Measurements from ENCODE around the gene CELA2A.

Gene CELA2A

DNA sequence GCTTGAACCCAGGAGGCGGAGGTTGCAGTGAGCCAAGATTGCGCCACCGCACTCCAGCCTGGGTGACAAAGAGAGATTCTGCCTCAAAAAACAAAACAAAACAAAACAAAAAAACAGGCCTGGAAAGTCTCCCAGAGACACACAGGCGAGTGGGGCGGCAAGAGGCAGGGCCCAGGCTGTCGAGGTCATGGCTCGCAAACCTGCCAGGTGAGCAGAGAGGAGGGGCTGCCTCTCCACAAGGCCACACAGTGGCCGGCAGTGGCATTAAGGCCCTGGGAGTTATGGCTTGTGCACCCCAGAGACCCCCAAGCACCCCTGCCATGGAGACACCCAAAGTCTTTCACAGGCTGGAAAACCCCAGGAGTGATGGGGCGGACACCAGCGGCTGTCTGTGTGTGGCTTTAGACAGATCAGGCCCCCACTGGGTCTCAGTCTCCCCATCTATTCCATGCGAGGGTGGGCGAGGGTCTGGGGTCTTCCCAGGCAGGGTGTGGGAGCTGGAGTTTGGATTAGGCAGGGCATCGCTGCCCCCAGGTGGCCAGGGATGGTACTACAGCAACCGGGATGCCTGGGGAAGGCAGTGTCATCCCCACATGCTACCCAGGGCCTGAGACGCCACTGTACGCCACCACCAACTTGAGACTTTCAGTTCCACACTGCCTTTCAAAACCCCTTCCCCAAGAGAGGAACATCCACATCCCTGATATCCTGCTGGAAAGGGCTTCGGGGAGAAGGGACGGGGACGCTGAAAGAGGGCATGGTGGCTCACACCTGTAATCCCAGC, 25.6 kb upstream of the CELA2A start:
- no peaks in the 10 kb centered on the region for H3K4me1 ChIP-seq (ENCODE audit: insufficient read depth, low read length, poor library complexity, severe bottlenecking)
- no peaks in the 10 kb centered on the region for H3K9me3 ChIP-seq (ENCODE audit: insufficient read depth, low read depth, low read length)
- H3K79me2 ChIP-seq (ENCODE audit: insufficient read depth, low read length), result no peaks in the 10 kb centered on the region
- H3K27me3 ChIP-seq (ENCODE audit: insufficient read depth, low read length, poor library complexity, severe bottlenecking), result no peaks in the 10 kb centered on the region
- no peaks in the 10 kb centered on the region for H3F3A ChIP-seq (ENCODE audit: low read depth)
- H3K4me2 ChIP-seq (ENCODE audit: low read depth, low read length, poor library complexity, severe bottlenecking), result no peak overlapping the region
- peaks cover 15% of the 10 kb centered on the region; the same call in 1 of the 2 replicates for H3K36me3 ChIP-seq (ENCODE audit: insufficient read depth, low read length)
- H3K9me2 ChIP-seq (replicated peaks; ENCODE audit: low read depth, low read length), result no peaks in the 10 kb centered on the region
- no peaks in the 10 kb centered on the region for H4K20me1 ChIP-seq (ENCODE audit: insufficient read depth, low read length, poor library complexity, severe bottlenecking)
- TF ChIP-seq EZH2phosphoT487 (IDR thresholded peaks at IDR 0.05; ENCODE audit: borderline replicate concordance), result no peak
- TF ChIP-seq, protein P1, sequence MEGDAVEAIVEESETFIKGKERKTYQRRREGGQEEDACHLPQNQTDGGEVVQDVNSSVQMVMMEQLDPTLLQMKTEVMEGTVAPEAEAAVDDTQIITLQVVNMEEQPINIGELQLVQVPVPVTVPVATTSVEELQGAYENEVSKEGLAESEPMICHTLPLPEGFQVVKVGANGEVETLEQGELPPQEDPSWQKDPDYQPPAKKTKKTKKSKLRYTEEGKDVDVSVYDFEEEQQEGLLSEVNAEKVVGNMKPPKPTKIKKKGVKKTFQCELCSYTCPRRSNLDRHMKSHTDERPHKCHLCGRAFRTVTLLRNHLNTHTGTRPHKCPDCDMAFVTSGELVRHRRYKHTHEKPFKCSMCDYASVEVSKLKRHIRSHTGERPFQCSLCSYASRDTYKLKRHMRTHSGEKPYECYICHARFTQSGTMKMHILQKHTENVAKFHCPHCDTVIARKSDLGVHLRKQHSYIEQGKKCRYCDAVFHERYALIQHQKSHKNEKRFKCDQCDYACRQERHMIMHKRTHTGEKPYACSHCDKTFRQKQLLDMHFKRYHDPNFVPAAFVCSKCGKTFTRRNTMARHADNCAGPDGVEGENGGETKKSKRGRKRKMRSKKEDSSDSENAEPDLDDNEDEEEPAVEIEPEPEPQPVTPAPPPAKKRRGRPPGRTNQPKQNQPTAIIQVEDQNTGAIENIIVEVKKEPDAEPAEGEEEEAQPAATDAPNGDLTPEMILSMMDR (conservative IDR thresholded peaks at IDR 0.05; ENCODE audit: low read length), result peak; percentile 96
- H3K9ac ChIP-seq (ENCODE audit: low read depth, low read length, poor library complexity, severe bottlenecking), result no peak overlapping the region
- no peak overlapping the region for H2AFZ ChIP-seq (ENCODE audit: low read length)
- H3K4me3 ChIP-seq (ENCODE audit: low read length, poor library complexity, severe bottlenecking), result no peak overlapping the region

DNA sequence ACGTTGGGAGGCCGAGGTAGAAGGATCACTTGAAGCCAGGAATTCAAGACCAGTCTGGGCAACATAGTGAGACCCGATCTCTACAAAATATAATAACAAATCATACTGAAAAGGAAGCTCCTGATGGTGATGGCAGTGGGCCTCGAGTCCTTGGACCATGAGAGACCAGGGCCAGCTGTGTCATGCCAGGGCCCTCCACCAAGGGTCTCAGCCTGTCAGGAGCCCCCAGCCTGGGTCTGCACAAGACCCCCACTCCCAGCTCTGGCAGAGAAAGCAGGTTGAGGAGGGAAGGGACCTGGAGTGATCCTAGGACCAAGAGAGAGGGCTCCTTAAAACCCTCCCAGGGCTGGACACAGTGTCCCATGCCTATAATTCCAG, 25.0 kb upstream of the CELA2A start:
- Histone ChIP-seq H3K9me2 (replicated peaks; ENCODE audit: low read depth, low read length) (no peaks in the 10 kb centered on the region), H3K79me2 (ENCODE audit: insufficient read depth, low read length) (no peaks in the 10 kb centered on the region), H3K36me3 (ENCODE audit: insufficient read depth, low read length) (peaks cover 9% of the 10 kb centered on the region; the same call in 1 of the 2 replicates), H3K9ac (ENCODE audit: low read depth, low read length, poor library complexity, severe bottlenecking) (no peak overlapping the region), H3K9me3 (ENCODE audit: insufficient read depth, low read depth, low read length) (no peaks in the 10 kb centered on the region), H3K4me2 (ENCODE audit: low read depth, low read length, poor library complexity, severe bottlenecking) (no peak overlapping the region), H3K4me3 (ENCODE audit: low read length, poor library complexity, severe bottlenecking) (no peak overlapping the region), H4K20me1 (ENCODE audit: insufficient read depth, low read length, poor library complexity, severe bottlenecking) (no peaks in the 10 kb centered on the region), H2AFZ (ENCODE audit: low read length) (no peak overlapping the region), H3F3A (ENCODE audit: low read depth) (no peaks in the 10 kb centered on the region), H3K27me3 (ENCODE audit: insufficient read depth, low read length, poor library complexity, severe bottlenecking) (no peaks in the 10 kb centered on the region), H3K4me1 (ENCODE audit: insufficient read depth, low read length, poor library complexity, severe bottlenecking) (no peaks in the 10 kb centered on the region)
- TF ChIP-seq EZH2phosphoT487 (IDR thresholded peaks at IDR 0.05; ENCODE audit: borderline replicate concordance), result no peak
- TF ChIP-seq, protein P1 (conservative IDR thresholded peaks at IDR 0.05; ENCODE audit: low read length), result no peak

DNA sequence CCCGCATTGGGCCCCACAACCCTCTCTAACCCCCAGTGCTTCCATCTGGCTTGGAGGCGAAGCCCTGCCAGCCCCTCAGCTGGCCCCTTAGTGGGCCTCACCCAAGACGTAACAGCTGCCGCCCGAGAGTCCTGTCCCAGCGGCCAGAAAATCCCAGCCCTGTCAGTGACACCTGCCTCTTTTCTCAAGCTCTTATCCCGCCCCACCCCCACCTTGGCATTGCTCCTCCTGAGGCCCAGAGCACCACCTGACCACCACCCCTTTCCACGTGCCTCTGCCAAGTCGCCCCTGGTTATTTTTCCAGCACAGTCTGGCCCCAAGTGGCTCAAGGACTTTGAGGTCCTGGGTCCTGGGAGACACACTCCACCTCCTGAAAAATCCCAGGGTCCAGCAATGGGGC, 24.2 kb upstream of the CELA2A start:
- no peaks in the 10 kb centered on the region for H3K27me3 ChIP-seq (ENCODE audit: insufficient read depth, low read length, poor library complexity, severe bottlenecking)
- H3K9ac ChIP-seq (ENCODE audit: low read depth, low read length, poor library complexity, severe bottlenecking), result no peak overlapping the region
- no peaks in the 10 kb centered on the region for H3K79me2 ChIP-seq (ENCODE audit: insufficient read depth, low read length)
- no peak for TF ChIP-seq EZH2phosphoT487 (IDR thresholded peaks at IDR 0.05; ENCODE audit: borderline replicate concordance)
- TF ChIP-seq, protein P1 (conservative IDR thresholded peaks at IDR 0.05; ENCODE audit: low read length), result no peak
- no peaks in the 10 kb centered on the region for H3K9me3 ChIP-seq (ENCODE audit: insufficient read depth, low read depth, low read length)
- no peak overlapping the region for H3K4me3 ChIP-seq (ENCODE audit: low read length, poor library complexity, severe bottlenecking)
- no peaks in the 10 kb centered on the region for H3F3A ChIP-seq (ENCODE audit: low read depth)
- peaks cover 6% of the 10 kb centered on the region; the same call in 1 of the 2 replicates for H3K36me3 ChIP-seq (ENCODE audit: insufficient read depth, low read length)
- H3K9me2 ChIP-seq (replicated peaks; ENCODE audit: low read depth, low read length), result no peaks in the 10 kb centered on the region
- no peak overlapping the region for H3K4me2 ChIP-seq (ENCODE audit: low read depth, low read length, poor library complexity, severe bottlenecking)
- H3K4me1 ChIP-seq (ENCODE audit: insufficient read depth, low read length, poor library complexity, severe bottlenecking), result no peaks in the 10 kb centered on the region
- H4K20me1 ChIP-seq (ENCODE audit: insufficient read depth, low read length, poor library complexity, severe bottlenecking), result no peaks in the 10 kb centered on the region
- no peak overlapping the region for H2AFZ ChIP-seq (ENCODE audit: low read length)
